Cardiac muscle cell (in vitro differentiated cells and primary cell): Measurements from ENCODE around the gene SLC25A15. TPM values are rescaled to one million over a fixed set of nuclear protein-coding genes. Genes with fewer than 3 reads are reported as not detected.

Experiments used
- DNase-seq, 2 donors: peaks; one replicate each; pipeline versions ENCODE4 v3.0.0 to v3.0.0-alpha.2; 2010 to 2017; ENCODE audit warnings: low read depth in 1 of 2, low spot score in 1 of 2
- H3K27ac ChIP-seq: fragments of 200-600 bp; sonication (generic); 2 replicates; pipeline ENCODE4 v1.5.1; 2016
- H3K27me3 ChIP-seq: fragments of 200-600 bp; sonication (generic); 2 replicates; pipeline ENCODE4 v1.6.0; 2016; ENCODE audit warnings: control low read depth
- H3K36me3 ChIP-seq: fragments of 200-600 bp; sonication (generic); 2 replicates; pipeline ENCODE4 v1.5.1; 2016; ENCODE audit warnings: control low read depth
- H3K4me1 ChIP-seq: fragments of 200-600 bp; sonication (generic); 2 replicates; pipeline ENCODE4 v1.8.1; 2017; ENCODE audit warnings: low read depth, mild to moderate bottlenecking, mixed run types
- H3K4me3 ChIP-seq: fragments of 200-600 bp; sonication (generic); 2 replicates; pipeline ENCODE4 v1.5.1; 2016; ENCODE audit warnings: mild to moderate bottlenecking
- H3K9me3 ChIP-seq: fragments of 200-600 bp; sonication (generic); 2 replicates; pipeline ENCODE4 v1.5.1; 2017; ENCODE audit warnings: low read depth, mild to moderate bottlenecking, control low read depth
- CTCF ChIP-seq: IDR thresholded peaks from 2 replicates; pipeline ENCODE4 v1.5.1; 2012; ENCODE audit warnings: low read depth, mild to moderate bottlenecking, low read length
- polyA plus RNA-seq: library from polyadenylated mRNA; unstranded; fragments of >200 nt; fragmentation: Nextera tagmentation; extraction: Ambion mirVana; gene quantifications from 2 replicates; pipeline ENCODE4 v1.2.1, GENCODE V29; 2016
- total RNA-seq: library from RNA; depleted of rRNA; stranded (reverse); fragments of >200 nt; gene quantifications from 2 replicates; pipeline ENCODE4 v1.2.3, GENCODE V29; 2016

Gene SLC25A15
- total and polyA plus RNA-seq, 2 experiments from 2014 or later = 19.8 to 36.5 TPM

GRCh38 chr13:40770934-40771618 is 18.3 kb upstream of the SLC25A15 start, which contains the start of gene MRPS31:
TSS of gene MRPS31 (minus strand) at chr13:40771190. CDS start at chr13:40771136, 54 bp downstream.
- no peak for TF ChIP-seq CTCF
- peak; percentile 97 to 98 for DNase-seq
- H3K27me3 ChIP-seq = no peaks in the 10 kb centered on the region
- no peaks in the 10 kb centered on the region for H3K36me3 ChIP-seq
- H3K9me3 ChIP-seq = no peaks in the 10 kb centered on the region
- peaks cover 10% of the 10 kb centered on the region for H3K4me1 ChIP-seq
- peak within 1 kb of the TSS; percentile 90 for H3K27ac ChIP-seq
- peak within 1 kb of the TSS; percentile 88 for H3K4me3 ChIP-seq

GRCh38 chr13:40772765-40773473 is 16.5 kb upstream of the SLC25A15 start:
- Histone ChIP-seq H3K36me3 (no peaks in the 10 kb centered on the region), H3K9me3 (no peaks in the 10 kb centered on the region), H3K4me3 (no peak overlapping the region), H3K4me1 (peaks cover 10% of the 10 kb centered on the region), H3K27ac (no peak overlapping the region), H3K27me3 (no peaks in the 10 kb centered on the region)
- no peak for DNase-seq
- no peak for TF ChIP-seq CTCF

- no peak for TF ChIP-seq CTCF
Observed at GRCh38 chr13:40774672-40775071, 14.7 kb upstream of the SLC25A15 start.

GRCh38 chr13:40776232-40776631 is 13.2 kb upstream of the SLC25A15 start:
- Histone ChIP-seq H3K4me1 (no peaks in the 10 kb centered on the region), H3K4me3 (no peak overlapping the region), H3K27ac (no peak overlapping the region), H3K27me3 (no peaks in the 10 kb centered on the region), H3K36me3 (no peaks in the 10 kb centered on the region), H3K9me3 (no peaks in the 10 kb centered on the region)
- no peak for DNase-seq
- no peak for TF ChIP-seq CTCF

More at GRCh38 chr13:40774672-40775071, 14.7 kb upstream of the SLC25A15 start:
- Histone ChIP-seq H3K4me1 (peaks cover 7% of the 10 kb centered on the region), H3K27ac (no peak overlapping the region), H3K36me3 (no peaks in the 10 kb centered on the region), H3K9me3 (no peaks in the 10 kb centered on the region), H3K27me3 (no peaks in the 10 kb centered on the region), H3K4me3 (no peak overlapping the region)
- DNase-seq = no peak

- H3K4me1 ChIP-seq = no peaks in the 10 kb centered on the region
- no peak overlapping the region for H3K27ac ChIP-seq
- no peak overlapping the region for H3K4me3 ChIP-seq
- no peaks in the 10 kb centered on the region for H3K9me3 ChIP-seq
- H3K27me3 ChIP-seq = no peaks in the 10 kb centered on the region
- peak in 1 of 2 donors; percentile 45 for DNase-seq
- no peak for TF ChIP-seq CTCF
- H3K36me3 ChIP-seq = no peaks in the 10 kb centered on the region
Observed at GRCh38 chr13:40776681-40777165, 12.7 kb upstream of the SLC25A15 start.
